ENCODE data around the gene ABL2.
"Not testable (repeated sequence)": the region's sequence is repeated elsewhere in the genome, so short reads cannot be mapped to it uniquely, and the experiment has no call there.

ABL2 gene

DNA sequence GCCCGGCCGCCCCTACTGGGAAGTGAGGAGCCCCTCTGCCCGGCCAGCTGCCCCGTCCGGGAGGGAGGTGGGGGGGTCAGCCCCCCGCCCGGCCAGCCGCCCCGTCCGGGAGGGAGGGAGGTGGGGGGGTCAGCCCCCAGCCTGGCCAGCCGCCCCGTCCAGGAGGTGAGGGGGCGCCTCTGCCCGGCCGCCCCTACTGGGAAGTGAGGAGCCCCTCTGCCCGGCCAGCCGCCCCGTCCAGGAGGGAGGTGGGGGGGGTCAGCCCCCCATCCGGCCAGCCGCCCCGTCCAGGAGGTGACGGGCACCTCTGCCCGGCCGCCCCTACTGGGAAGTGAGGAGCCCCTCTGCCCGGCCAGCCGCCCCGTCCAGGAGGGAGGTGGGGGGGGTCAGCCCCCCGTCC is 93.8 kb downstream of the ABL2 start:
- DNase-seq (ENCODE audit: low spot score) = not testable (repeated sequence)

DNA sequence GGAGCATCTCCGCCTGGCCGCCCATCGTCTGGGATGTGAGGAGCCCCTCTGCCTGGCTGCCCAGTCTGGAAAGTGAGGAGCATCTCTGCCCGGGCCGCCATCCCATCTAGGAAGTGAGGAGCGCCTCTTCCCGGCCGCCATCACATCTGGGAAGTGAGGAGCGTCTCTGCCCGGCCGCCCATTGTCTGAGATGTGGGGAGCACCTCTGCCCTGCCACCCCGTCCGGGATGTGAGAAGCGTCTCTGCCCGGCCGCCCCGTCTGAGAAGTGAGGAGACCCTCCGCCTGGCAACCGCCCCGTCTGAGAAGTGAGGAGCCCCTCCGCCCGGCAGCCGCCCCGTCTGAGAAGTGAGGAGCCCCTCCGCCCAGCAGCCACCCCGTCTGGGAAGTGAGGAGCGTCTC is 94.3 kb downstream of the ABL2 start:
- DNase-seq (ENCODE audit: low spot score) = not testable (repeated sequence)

DNA sequence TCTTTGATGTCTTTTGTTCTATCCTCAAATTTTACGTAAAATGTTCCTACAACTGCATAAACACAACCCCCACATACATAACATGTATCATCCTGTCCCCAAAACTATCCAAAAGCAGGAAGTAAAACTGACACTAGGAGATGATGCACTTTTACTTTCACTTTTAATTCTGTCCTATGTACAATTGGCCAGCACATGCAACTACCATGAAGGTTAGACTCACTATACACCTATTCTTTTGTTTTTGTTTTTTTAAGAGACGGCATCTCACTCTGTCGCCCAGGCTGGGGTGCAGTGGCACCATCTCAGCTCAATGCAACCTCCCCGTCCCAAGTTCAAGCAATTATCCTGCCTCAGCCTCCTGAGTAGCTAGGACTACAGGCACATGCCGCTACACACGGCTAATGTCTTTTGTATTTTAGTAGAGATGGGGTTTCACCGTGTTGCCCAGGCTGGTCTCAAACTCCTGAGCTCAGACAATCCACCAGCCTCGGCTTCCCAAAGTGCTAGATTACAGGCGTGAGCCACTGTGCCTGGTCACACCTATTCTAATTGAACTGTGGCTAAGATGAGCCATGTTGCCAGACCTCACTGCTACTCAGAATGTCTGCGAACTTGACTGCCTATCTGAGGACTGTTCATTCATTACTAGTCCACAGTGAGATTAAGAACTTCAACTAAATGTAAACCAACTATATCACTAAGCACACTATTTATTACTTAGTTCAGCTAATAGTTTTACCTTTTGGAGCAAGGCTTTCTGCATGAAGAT is 99.6 kb downstream of the ABL2 start:
- no peak for DNase-seq (ENCODE audit: low spot score)

DNA sequence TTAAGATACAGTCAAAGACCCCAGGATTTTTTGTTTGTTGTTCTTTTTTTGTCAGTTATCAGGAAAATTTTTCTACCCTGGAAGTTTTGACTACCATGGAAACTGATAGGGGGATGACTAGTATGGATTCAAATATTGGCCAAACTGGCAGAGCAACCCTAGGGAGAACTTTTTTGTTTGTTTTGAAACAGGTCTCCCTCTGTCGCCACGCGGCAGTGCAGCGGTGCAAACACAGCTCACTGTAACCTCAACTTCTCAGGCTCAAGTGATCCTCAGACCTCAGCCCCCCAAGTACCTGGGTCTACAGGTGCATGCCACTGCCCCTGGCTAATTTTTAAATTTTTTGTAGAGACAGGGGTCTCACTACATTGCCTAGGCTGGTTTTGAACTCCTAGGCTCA is 101.0 kb downstream of the ABL2 start:
- no peak for DNase-seq (ENCODE audit: low spot score)

DNA sequence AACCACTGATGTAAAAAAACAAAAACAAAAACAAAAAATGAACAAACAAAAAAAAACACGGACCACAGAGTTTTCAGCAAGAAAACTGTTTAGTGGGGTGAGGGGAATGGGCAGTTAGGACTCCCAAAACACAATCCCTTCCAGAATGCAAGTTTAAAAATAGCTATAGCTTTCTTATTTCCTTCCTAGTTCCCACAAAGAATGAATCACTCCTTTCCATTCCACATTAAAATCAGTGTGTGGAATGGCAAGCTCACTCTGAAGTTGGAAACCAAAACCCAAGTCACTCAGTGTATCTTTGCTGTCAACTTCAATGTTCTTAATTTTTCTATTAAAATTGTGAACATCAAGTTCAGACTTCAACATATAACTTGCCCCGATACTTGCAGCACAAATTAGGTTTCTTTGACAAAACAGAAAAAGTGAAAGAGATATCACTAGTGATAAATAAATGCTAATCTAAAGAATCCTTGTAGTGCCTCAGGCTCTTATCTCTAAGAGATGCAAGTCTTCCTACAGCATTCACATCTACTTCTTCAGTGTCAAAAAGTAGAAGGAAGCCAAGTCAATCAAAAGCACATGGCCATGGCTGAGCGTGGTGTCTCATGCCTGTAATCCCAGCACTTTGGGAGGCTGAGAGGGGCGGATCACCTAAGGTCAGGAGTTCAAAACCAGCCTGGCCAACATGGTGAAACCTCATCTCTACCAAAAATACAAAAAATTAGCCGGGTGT is 102.1 kb downstream of the ABL2 start:
- DNase-seq (ENCODE audit: low spot score) = no peak

DNA sequence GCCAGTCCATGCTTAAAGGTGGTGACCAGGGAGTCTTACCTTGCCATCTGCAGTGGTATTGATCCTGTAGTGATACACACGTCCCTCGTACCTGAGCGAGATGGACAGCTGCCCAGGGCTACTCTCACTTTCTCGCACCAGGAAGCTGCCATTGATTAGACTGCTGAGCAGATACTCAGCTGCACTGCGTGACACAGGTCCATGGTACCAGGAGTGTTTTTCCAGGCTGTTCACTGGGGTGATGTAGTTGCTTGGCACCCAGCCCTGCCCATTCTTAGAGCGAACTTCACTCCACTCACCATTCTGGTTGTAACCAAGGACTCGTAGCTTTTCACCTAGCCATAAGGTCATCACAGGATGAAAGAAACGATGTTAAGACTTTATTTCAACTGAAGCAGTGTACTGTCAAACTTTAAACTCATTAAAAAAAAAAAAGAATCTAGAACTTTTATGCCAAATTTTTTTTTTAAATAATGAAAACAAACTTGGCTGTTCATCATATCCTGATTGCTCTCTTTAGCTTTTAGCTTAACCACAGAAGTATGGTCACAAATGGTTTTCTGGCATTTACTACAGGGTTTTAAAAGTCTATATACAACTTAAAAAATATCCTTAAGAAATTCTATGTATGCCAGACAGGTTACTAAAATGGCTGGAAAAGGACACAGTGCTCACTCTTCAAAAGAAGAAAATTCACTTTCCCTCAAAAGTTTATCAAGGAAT is 103.0 kb downstream of the ABL2 start:
- DNase-seq (ENCODE audit: low spot score) = no peak

DNA sequence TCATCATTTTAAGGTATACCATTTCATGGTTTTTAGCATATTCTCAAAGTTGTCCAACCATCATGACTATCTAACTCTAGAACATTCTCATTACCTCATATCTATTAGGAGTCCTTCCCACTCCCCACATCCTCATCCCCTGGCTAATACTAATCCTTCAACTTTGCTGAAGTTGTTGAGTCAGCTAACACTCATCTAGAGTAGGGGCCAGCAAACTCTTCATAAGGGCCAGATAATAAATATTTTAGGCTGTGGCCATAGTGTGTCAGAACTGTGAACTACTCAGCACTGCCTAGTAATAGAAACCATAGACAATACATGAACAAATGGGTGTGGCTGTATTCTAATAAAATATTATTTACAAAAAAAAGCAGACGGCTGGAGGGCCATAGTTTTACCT is 104.6 kb downstream of the ABL2 start:
- no peak for DNase-seq (ENCODE audit: low spot score)

DNA sequence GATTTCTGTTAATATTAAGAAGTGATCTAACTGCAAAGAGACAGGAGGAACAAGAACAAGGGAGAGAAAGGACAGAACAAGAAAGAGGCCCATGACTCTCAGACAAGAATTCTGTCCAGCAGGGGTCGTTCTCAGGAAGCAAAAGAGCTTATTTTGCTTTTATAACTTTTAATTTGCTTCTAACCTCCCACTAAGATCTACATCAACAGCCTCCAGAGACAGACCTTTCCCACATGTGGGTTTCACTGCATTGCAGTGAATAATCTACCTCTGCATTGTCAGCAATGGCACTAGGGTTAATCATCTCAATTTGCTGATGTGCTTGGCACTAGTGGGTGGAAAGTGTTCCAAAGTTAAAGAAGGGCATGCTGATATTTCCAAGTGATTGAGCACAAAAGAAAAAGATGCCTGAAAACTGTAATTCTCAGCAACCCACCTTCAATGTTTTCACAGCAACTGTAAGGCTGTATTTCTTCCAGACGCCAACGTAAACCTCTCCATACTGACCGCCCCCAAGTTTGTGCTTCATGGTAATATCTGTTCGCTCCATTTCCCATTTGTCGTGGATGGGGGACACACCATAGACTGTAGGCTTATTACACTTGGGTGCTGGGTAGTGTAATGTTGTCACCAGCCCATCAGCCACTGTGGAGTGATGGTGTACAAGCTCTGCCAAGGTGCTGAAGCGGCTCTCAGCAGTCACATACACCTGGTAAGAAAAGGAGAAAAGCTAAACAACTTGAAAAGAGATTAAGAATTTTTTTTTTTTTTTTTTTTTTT is 108.1 kb downstream of the ABL2 start:
- DNase-seq (ENCODE audit: low spot score) = peak; percentile 76

DNA sequence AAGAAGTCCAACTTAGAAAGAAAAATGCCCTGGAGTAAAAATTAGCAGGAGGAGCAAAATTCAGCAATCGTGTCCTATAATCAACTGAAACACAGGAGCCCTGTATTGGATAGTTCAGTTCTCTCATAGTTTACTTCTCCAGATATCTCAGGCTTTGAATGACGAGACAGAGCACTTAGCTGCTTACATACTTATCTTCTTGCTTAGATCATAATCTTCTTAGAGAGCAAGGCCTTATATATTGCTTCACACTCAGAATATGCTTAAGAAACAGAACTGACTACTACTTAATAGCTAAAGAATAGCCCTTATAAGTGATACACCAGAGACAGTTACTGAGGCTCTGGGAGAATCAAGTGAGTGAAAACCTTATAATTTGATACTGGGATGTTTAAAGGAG is 108.7 kb downstream of the ABL2 start:
- no peak for DNase-seq (ENCODE audit: low spot score)

DNA sequence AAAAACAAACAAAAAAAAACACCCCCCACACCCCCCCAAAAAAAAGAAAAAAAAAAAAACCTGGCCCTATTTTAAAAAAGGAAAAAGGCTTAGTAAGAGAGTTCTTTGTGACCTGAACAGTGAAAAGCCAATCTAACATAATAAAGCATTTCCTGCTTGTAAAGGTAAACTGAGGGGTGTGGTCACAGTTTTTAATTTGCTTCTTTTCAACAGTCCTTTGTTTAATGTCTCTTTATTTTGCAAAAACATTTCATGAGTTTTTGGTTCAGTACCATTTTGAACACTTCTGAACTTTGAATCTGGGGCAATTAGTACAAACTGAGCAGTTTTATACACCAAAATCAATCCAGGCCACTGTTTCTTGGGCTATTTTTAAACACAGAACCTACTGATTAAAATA is 110.0 kb downstream of the ABL2 start:
- DNase-seq (ENCODE audit: low spot score) = no peak

DNA sequence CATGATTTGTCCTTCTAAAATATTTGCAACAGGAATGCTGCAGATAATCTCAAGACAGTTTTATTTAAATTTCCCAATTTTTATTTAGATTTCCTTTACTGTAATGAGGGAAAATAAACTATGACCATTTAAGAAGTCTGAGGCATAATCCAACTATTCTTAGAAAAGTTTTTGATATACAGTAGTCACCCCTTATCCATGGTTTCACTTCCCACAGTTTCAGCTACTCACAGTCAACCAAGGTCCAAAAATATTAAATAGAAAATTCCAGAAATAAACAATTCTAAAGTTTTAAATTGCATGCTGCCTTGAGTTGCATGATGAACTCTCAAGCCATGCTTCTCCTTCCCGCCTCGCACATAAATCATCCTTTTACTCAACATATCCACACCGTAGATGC is 114.3 kb downstream of the ABL2 start:
- no peak for DNase-seq (ENCODE audit: low spot score)

DNA sequence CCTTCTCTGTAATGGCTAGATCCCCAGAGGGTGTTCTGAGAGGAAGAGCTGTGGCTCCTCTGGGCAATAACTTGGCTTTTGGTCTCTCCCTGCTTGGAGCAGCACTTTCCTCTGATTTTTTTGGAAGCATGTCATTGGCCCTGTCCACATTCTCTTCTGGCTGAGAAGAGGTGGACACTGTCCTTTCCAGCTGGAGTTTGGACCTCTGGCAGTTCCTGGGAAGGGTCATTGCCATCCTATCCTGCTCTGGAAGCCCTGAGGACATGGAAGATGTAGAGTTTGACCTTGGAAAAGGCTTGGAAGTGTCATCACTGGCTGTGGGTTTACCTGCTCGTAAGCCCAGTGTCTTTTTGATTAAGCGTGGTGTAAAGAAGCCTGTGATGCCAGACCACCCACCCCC is 120.8 kb downstream of the ABL2 start:
- no peak for DNase-seq (ENCODE audit: low spot score)

DNA sequence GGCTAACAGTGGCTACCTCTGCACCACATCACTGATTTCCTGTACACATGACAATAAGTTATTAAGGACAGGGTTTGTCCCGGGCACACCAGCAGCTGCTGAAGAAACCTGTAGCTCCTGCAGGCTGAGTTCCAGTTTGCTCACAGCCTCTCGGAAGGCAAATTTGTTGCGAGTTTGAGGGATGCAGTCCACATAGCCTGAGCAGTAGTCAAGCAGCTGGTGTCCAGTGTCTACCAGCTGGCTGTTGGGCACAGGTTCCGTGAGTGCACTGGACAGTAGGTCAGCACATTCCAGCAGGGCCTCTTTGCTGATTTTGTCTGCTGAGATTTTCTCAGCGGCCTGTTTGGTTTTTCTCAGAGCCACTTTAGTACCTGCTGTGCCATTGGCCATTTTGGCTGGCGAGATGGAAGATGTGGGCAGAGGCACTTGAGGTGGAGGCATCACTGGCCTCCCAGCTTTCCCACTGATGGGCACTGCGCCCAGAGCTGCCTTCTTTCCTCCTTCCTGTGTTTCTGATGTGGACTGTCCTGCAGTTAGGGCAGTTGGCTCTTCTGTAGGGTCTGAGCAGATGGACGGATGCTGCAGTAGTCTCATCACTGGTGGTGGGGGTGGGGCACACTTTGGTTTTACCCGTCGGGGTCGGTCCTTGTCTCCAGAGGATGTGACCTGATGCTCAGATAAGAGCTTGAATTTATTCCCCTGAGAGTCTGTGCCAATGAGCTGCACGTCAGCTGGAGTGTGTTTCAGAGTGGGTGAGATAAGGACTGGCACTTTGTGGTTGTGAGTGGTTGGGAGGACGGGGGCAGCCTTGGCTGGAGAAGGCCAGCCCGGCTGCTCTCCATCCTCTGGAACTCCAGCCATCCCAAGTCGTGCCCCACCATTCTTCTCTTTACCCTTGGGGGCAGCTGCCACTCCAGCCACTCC is 121.5 kb downstream of the ABL2 start:
- DNase-seq (ENCODE audit: low spot score) = no peak

DNA sequence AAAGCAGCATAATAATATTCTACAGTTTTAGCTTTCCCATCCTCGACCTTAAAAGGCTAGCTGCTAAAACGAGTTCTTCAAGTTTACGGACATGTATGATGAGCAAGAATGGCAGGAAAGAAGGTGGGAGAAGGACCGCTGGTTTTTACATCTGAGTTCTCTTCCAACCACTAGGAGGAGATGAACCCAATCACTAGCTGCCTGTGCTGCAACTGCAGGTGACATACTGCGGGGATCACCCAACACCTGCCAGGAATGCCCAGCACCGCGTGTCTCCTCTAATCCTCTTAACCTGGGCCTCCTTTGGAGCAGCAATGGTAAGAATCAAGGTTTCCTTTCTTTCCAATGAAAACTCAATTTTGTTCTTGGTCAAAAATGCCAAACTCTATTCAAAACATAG is 124.1 kb downstream of the ABL2 start:
- DNase-seq (ENCODE audit: low spot score) = no peak

DNA sequence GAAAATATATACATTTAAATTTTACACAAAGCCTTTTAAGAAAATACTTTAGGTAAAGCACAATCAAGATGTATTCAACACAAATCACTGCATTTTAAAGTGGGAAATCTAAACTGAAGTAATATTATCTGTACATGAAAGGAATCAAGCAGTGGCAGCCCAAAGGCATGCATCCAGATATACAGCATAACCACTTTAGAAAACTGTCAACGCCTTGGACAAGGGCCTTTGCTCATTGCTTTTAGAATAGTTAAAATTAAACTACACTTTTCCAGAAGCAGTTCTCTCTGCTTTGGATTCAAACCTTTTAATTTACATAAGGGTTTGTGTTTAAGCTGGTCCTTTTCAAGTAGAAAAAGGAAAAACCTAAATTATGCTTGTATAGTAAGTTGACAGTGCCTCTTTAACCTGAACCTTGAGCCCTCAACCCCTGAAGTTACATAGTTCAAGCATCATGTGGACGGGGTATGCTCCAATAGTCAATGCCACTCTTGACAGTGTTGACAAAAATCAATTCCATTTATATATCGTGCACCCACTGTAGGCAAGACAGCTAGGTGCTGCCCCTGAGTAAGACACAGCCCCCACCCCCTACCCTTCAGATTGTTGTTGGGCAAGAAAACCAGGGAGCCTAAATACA is 124.7 kb downstream of the ABL2 start:
- DNase-seq (ENCODE audit: low spot score) = no peak

DNA sequence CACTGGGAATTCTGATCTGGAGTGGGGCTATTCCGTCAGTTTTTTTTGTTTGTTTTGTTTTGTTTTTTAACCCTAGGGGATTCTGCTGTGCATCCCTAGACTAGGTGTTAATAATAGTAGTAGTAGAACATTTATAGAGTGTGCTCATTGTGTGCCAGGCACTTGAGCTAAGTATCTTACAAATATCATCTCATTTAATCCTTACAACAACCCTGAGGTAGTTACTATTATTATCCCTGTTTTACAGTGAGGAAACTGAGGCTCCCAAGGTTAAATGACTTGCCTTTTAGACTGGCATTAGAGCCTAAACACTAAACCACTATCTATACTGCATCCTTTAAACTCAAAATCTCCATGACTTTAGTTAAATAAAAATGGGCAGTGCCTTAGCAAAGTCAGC is 125.5 kb downstream of the ABL2 start:
- DNase-seq (ENCODE audit: low spot score) = no peak

DNA sequence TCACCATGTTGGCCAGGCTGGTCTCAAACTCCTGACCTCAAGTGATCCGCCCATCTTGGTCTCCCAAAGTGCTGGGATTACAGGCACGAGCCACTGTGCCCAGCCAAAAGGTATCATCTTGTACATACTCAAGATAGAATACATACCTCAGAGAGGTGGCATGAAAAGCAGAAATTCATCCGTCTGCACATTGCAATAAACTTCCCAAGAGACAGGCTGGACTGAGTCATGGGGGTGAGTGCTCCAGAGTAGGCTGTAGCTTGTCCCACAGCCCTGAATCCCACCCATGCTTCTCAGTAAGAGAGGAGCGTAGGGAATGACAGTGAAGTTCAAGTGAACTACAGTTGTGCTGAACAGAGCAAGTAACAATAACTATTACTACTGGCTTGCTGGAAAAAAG is 127.9 kb downstream of the ABL2 start:
- DNase-seq (ENCODE audit: low spot score) = no peak

DNA sequence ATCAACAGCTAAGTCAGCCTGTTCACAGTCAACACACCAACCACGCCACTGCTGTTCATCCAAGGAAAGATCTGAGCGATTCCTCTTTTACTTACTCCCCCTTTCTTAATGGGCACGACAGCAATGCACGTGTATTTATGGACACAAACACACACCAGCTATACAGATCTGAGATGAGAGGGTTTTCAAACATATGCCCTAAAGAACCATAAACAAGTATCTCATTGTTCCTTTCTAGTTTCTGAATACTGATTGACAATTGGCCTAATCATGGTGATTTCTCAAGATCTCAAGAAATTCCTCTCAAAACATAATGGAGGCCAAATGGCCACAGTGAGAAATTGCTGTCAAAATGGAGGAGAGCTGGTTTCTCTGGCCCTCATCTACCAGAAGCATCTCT is 129.6 kb downstream of the ABL2 start:
- no peak for DNase-seq (ENCODE audit: low spot score)

DNA sequence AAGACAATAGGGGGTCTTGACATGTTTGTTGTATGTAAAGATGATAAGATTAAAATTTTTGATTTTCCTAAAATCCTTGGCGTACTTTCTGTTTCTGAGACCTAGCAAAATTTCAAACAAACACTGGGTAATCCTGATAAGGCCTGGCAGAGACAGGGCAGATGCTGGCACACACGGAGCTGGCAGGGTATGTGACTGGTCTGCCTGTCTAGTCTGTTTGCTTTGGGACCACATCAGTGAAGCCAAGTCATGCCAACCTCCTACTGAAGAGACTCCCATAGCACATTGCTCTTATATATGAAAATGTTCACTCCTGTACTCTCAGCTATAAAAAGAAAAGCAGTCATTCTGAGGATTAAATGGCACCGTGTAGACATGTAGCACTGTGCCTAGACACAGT is 133.6 kb downstream of the ABL2 start:
- no peak for DNase-seq (ENCODE audit: low spot score)

DNA sequence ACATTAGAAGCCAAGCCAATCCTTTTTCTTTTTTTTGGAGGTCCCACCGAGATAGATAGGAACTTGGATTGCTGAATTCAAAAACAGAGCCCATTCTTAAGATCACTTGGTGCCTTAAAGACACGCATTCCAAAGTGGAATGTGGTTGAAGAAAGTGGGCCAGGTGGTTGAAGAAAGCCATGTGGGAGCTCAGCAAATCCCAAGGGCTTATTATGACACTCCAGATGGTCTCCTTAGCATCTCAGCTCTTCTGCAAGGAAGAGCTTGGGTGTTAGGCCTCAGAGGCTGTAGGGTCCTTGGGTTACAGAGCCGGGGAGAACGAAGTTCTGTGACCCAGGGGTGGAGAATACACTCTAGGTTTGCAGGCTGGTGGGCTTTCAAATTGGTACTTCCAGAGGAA is 134.1 kb downstream of the ABL2 start:
- DNase-seq (ENCODE audit: low spot score) = no peak

DNA sequence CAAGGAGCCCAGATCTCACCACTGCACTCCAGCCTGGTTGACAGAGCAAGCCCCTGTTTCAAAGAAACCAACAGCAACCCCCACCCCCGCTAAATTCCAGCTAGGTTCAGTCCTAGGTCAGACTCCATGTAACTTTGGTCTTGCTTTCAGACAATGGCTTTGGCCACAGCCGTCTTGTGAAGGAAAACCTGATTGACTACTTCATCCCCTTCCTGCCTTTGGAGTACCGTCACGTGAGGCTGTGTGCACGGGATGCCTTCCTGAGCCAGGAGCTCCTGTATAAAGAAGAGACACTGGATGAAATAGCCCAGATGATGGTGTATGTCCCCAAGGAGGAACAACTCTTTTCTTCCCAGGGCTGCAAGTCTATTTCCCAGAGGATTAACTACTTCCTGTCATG is 134.7 kb downstream of the ABL2 start:
- no peak for DNase-seq (ENCODE audit: low spot score)
